Glomerular visceral epithelial cell (primary cell): ENCODE data around the gene ZNF835.

Experiments used
- DNase-seq: peaks from one replicate; pipeline ENCODE4 v3.0.0-alpha.2; 2016; ENCODE audit errors: extremely low spot score

The ZNF835 gene

GRCh38 chr19:56663931-56664500, 7.5 kb downstream of the ZNF835 start:
- DNase-seq: no peak

GRCh38 chr19:56661248-56661647, 10.3 kb downstream of the ZNF835 start:
- no peak for DNase-seq

- DNase-seq: no peak
These were observed 11.0 kb downstream of the ZNF835 start for GRCh38 chr19:56660381-56661107.

- DNase-seq: no peak
These were observed 17.4 kb downstream of the ZNF835 start for GRCh38 chr19:56654151-56654550.

- DNase-seq: no peak
These were observed 28.0 kb downstream of the ZNF835 start for GRCh38 chr19:56643460-56643955.

GRCh38 chr19:56642711-56643459, 28.7 kb downstream of the ZNF835 start, which contains the start of gene SMIM17:
Gene SMIM17, plus strand, starts transcription at chr19:56643159. Its CDS starts 2,509 bp downstream, at chr19:56645668.
- DNase-seq: no peak

- no peak for DNase-seq
These were observed 32.3 kb downstream of the ZNF835 start for GRCh38 chr19:56639217-56639616.

- DNase-seq: peak; percentile 31
These were observed 33.5 kb downstream of the ZNF835 start for GRCh38 chr19:56637976-56638555.

- DNase-seq: no peak
These were observed 38.5 kb downstream of the ZNF835 start for GRCh38 chr19:56633021-56633420.

- DNase-seq: no peak
These were observed 45.8 kb downstream of the ZNF835 start for GRCh38 chr19:56625708-56626107.

GRCh38 chr19:56623006-56623405, 48.6 kb downstream of the ZNF835 start:
- DNase-seq: no peak

- no peak for DNase-seq
These were observed 49.2 kb downstream of the ZNF835 start for GRCh38 chr19:56622374-56622773.

- DNase-seq: no peak
These were observed 52.4 kb downstream of the ZNF835 start for GRCh38 chr19:56619121-56619520.

- DNase-seq: no peak
These were observed 54.0 kb downstream of the ZNF835 start for GRCh38 chr19:56617531-56617930.

- no peak for DNase-seq
These were observed 57.9 kb downstream of the ZNF835 start for GRCh38 chr19:56613639-56614038.

- DNase-seq: no peak
These were observed 58.8 kb downstream of the ZNF835 start for GRCh38 chr19:56612737-56613136.
